DMS153 treated with DMSO at 0.1 percent for 48 hours (cell line): ENCODE data around the gene COPS6.

Experiments used
- DNase-seq: peaks from one replicate; lab custom pipeline; 2025; ENCODE audit not compliant: unreplicated experiment; lab: John Stamatoyannopoulos, UW

Gene COPS6

GRCh38 chr7:100079024-100079560 is 9.7 kb upstream of the COPS6 start:
- DNase-seq: no peak

GRCh38 chr7:100080907-100081534 is 7.7 kb upstream of the COPS6 start:
- peak; percentile 8 for DNase-seq

- DNase-seq: peak; percentile 96
Measured at GRCh38 chr7:100081535-100082102, 7.2 kb upstream of the COPS6 start, which contains the start of gene ZNF3. ZNF3 (minus strand) TSS chr7:100081723; CDS start chr7:100077357, 4,366 bp downstream.

- no peak for DNase-seq
Measured at GRCh38 chr7:100082978-100083377, 5.8 kb upstream of the COPS6 start.

GRCh38 chr7:100085515-100085914 is 3.3 kb upstream of the COPS6 start:
- DNase-seq: no peak

GRCh38 chr7:100087055-100087750 is 1.6 kb upstream of the COPS6 start:
- DNase-seq: no peak

- DNase-seq: no peak
Measured at GRCh38 chr7:100088095-100088620, 611 bp upstream of the COPS6 start.

GRCh38 chr7:100089458-100090196 is 858 bp downstream of the COPS6 start:
- DNase-seq: no peak

GRCh38 chr7:100090527-100091410 is 2.0 kb downstream of the COPS6 start:
- no peak for DNase-seq

GRCh38 chr7:100091411-100092181 is 2.8 kb downstream of the COPS6 start:
- DNase-seq: no peak

- DNase-seq: no peak
Measured at GRCh38 chr7:100093054-100093453, 4.3 kb downstream of the COPS6 start.

- no peak for DNase-seq
Measured at GRCh38 chr7:100093498-100093897, 4.7 kb downstream of the COPS6 start.

- no peak for DNase-seq
Measured at GRCh38 chr7:100093925-100094486, 5.2 kb downstream of the COPS6 start.

- no peak for DNase-seq
Measured at GRCh38 chr7:100095289-100095688, 6.5 kb downstream of the COPS6 start.

GRCh38 chr7:100095704-100096103 is 6.9 kb downstream of the COPS6 start:
- no peak for DNase-seq

GRCh38 chr7:100098913-100099312 is 10.1 kb downstream of the COPS6 start:
- no peak for DNase-seq

- no peak for DNase-seq
Measured at GRCh38 chr7:100099452-100099851, 10.7 kb downstream of the COPS6 start.

- peak; percentile 79 for DNase-seq
Measured at GRCh38 chr7:100100420-100101015, 11.7 kb downstream of the COPS6 start.
